Stomach (tissue), 9 donors: ENCODE results near the gene COL19A1. TPM values are rescaled to one million over a fixed set of nuclear protein-coding genes. Genes with fewer than 3 reads are reported as not detected.

Experiments used
- DNase-seq, 2 donors: peaks; one replicate each; pipeline versions ENCODE4 v3.0.0 to v3.0.0-alpha.2; 2013 to 2019
- H3K27ac ChIP-seq, 5 donors: fragments of 200-600 bp in 4 of 5; sonication (generic) in 4 of 5; one replicate each; pipeline ENCODE4 v1.5.1; 2013 to 2019; ENCODE audit warnings: mild to moderate bottlenecking in 1 of 5, moderate library complexity in 1 of 5
- H3K27me3 ChIP-seq, 3 donors: fragments of 200-600 bp; sonication (generic); one replicate each; pipeline ENCODE4 v1.5.1; 2017 to 2019; ENCODE audit warnings: mixed run types in 1 of 3
- H3K36me3 ChIP-seq, 4 donors: fragments of 200-600 bp; sonication (generic); 1 replicate in 3 of 4; 2 replicates in 1 of 4; pipeline ENCODE4 v1.5.1; 2016 to 2019
- H3K4me1 ChIP-seq, 4 donors: fragments of 200-600 bp; sonication (generic); one replicate each; pipeline ENCODE4 v1.5.1; 2016 to 2019
- H3K4me3 ChIP-seq, 4 donors: fragments of 200-600 bp; sonication (generic) in 3 of 4; one replicate each; pipeline ENCODE4 v1.5.1; 2016 to 2019; ENCODE audit warnings: mild to moderate bottlenecking in 1 of 4
- H3K9me3 ChIP-seq, 4 donors: fragments of 200-600 bp; sonication (generic); one replicate each; pipeline ENCODE4 v1.5.1; 2016 to 2019
- CTCF ChIP-seq, 7 experiments: fragments of 450-650 bp in 4 of 7; fragments of 200-600 bp in 3 of 7; sonication (generic) in 3 of 7; IDR thresholded peaks; one replicate each; pipeline ENCODE4 v1.5.1; 2016 to 2019; ENCODE audit warnings: antibody characterized with exemption in 7 of 7, control low read depth in 2 of 7, mild to moderate bottlenecking in 1 of 7
- EP300 ChIP-seq: sonication (generic); formaldehyde crosslinking; IDR thresholded peaks from one replicate; pipeline ENCODE4 v1.6.1; 2017; ENCODE audit warnings: antibody characterized with exemption
- POLR2A ChIP-seq, 4 donors: fragments of 450-650 bp; IDR thresholded peaks; one replicate each; pipeline ENCODE4 v1.6.1; 2016; ENCODE audit warnings: antibody characterized with exemption in 4 of 4, control low read depth in 2 of 4, mild to moderate bottlenecking in 1 of 4, moderate library complexity in 1 of 4
- POLR2AphosphoS5 ChIP-seq, 3 donors: sonication (generic); formaldehyde crosslinking; IDR thresholded peaks; one replicate each; pipeline ENCODE4 v1.6.1; 2016; ENCODE audit warnings: antibody characterized with exemption in 3 of 3
- WGBS, 5 donors: extraction: QIAGEN DNeasy Blood & Tissue Kit in 3 of 5; methylation state at CpG; one replicate each; pipeline versions ENCODE4 v1.1.5 to v1.1.7; 2013 to 2018; 5-methylcytosine and 5-hydroxymethylcytosine counted together
- intact Hi-C: fragments of 100-400 bp; cut with DNase I; formaldehyde crosslinking; loops from one replicate; pipeline ENCODE4 v1.15.1; 2023; ENCODE audit warnings: low total_unique reads
- polyA plus RNA-seq, 3 donors: library from polyadenylated mRNA; stranded (reverse); fragments of 200-250 nt; gene quantifications; one replicate each; pipeline ENCODE4 v1.2.3, GENCODE V29; 2013
- total RNA-seq, 5 donors: library from RNA; depleted of rRNA; stranded (reverse); fragments of >200 nt; gene quantifications; one replicate each; pipeline versions ENCODE4 v1.1.0 to v1.2.3, GENCODE V29; 2014 to 2016
- donor health status: healthy with polysubstance abuse.
- donor health status: Bipolar disorder and iron deficiency.
- donor health status: healthy.

The COL19A1 gene
- total and polyA plus RNA-seq, 8 donors, result 0.13 to 13.4 (median 2.5) TPM; not detected in 3

GRCh38 chr6:70210462-70210861 lies 344.1 kb downstream of the COL19A1 start:
- TF ChIP-seq POLR2AphosphoS5 (IDR thresholded peaks at IDR 0.05) (no peak), CTCF (IDR thresholded peaks at IDR 0.05) (peak in 2 of 7 experiments; percentile 13 to 21)
- 50 to 61% (median 57%) methylated on average over 2 of the region's 2 CpGs for WGBS, 5 donors

GRCh38 chr6:70215460-70216108 lies 349.2 kb downstream of the COL19A1 start:
- 89 to 93% (median 90%) methylated on average over 4 of the region's 4 CpGs for WGBS, 5 donors
- Histone ChIP-seq H3K36me3 (no peaks in the 10 kb centered on the region), H3K4me3 (no peak overlapping the region), H3K9me3 (no peaks in the 10 kb centered on the region), H3K27ac (no peak overlapping the region), H3K4me1 (peaks cover 0 to 5% (median under 1%) of the 10 kb centered on the region in 4 donors), H3K27me3 (no peaks in the 10 kb centered on the region)
- no peak for DNase-seq
- intact Hi-C loops, result no loop called here
- no peak for TF ChIP-seq POLR2AphosphoS5 (IDR thresholded peaks at IDR 0.05)
- TF ChIP-seq CTCF (IDR thresholded peaks at IDR 0.05), result no peak
- no peak for TF ChIP-seq EP300
- TF ChIP-seq POLR2A (IDR thresholded peaks at IDR 0.05), result no peak

More at GRCh38 chr6:70210462-70210861, 344.1 kb downstream of the COL19A1 start:
- no peak for DNase-seq
- peaks cover 0 to 4% (median 0%) of the 10 kb centered on the region in 4 donors for H3K4me1 ChIP-seq
- no peak overlapping the region for H3K27ac ChIP-seq
- intact Hi-C loops, result no loop called here
- H3K27me3 ChIP-seq, result peaks cover 0 to 8% (median 0%) of the 10 kb centered on the region in 3 donors
- no peak overlapping the region for H3K4me3 ChIP-seq
- H3K9me3 ChIP-seq, result no peaks in the 10 kb centered on the region
- no peaks in the 10 kb centered on the region for H3K36me3 ChIP-seq

GRCh38 chr6:70216767-70217166 lies 350.4 kb downstream of the COL19A1 start:
- TF ChIP-seq EP300 (no peak), CTCF (IDR thresholded peaks at IDR 0.05) (no peak), POLR2A (IDR thresholded peaks at IDR 0.05) (no peak), POLR2AphosphoS5 (IDR thresholded peaks at IDR 0.05) (no peak)
- Histone ChIP-seq H3K4me3 (no peak overlapping the region), H3K9me3 (no peaks in the 10 kb centered on the region), H3K36me3 (no peaks in the 10 kb centered on the region), H3K27me3 (no peaks in the 10 kb centered on the region), H3K4me1 (peaks cover 0 to 17% (median 10%) of the 10 kb centered on the region in 4 donors), H3K27ac (no peak overlapping the region)
- DNase-seq, result no peak
- intact Hi-C loops, result no loop called here
- WGBS, 5 donors, result 60 to 79% (median 71%) methylated on average over 8 of the region's 8 CpGs

- H3K27ac ChIP-seq, result no peak overlapping the region
- DNase-seq, result peak in 1 of 2 donors; percentile 50
- intact Hi-C loops, result no loop called here
- H3K9me3 ChIP-seq, result no peaks in the 10 kb centered on the region
- no peak overlapping the region for H3K4me3 ChIP-seq
- TF ChIP-seq CTCF (IDR thresholded peaks at IDR 0.05) (no peak), POLR2AphosphoS5 (IDR thresholded peaks at IDR 0.05) (no peak), POLR2A (IDR thresholded peaks at IDR 0.05) (no peak), EP300 (no peak)
- 65 to 86% (median 76%) methylated on average over 1 of the region's 1 CpG for WGBS, 5 donors
- H3K36me3 ChIP-seq, result no peaks in the 10 kb centered on the region
- H3K4me1 ChIP-seq, result peaks cover 0 to 25% (median 13%) of the 10 kb centered on the region in 4 donors
- H3K27me3 ChIP-seq, result no peaks in the 10 kb centered on the region
These were observed 353.7 kb downstream of the COL19A1 start for GRCh38 chr6:70219943-70220613.
